GM19328 (cell line): ENCODE data around the gene PPL.

ENCODE experiments used
- ATAC-seq: cut with Tn5 transposase; IDR thresholded peaks from one replicate; pipeline ENCODE4 v1.9.1; 2021; ENCODE audit warnings: mild to moderate bottlenecking, moderate library complexity; ENCODE audit not compliant: unreplicated experiment

The PPL gene

GRCh38 chr16:4839942-4840341 is 97.0 kb downstream of the PPL start:
- ATAC-seq = no peak

- ATAC-seq = no peak
These were observed 99.0 kb downstream of the PPL start for GRCh38 chr16:4837733-4838501.

GRCh38 chr16:4836727-4837126 is 100.2 kb downstream of the PPL start:
- ATAC-seq = no peak

GRCh38 chr16:4833584-4833983 is 103.4 kb downstream of the PPL start:
- ATAC-seq = no peak

- ATAC-seq = no peak
These were observed 104.1 kb downstream of the PPL start for GRCh38 chr16:4832698-4833343.
